HL-60 (cell line): ENCODE results near the gene TBX21.

Experiments used
- DNase-seq, 2 experiments: peaks; one replicate each; pipeline ENCODE4 v3.0.0-alpha.2; 2010 to 2020; ENCODE audit warnings: low read depth in 1 of 2, low spot score in 1 of 2
- H3K27ac ChIP-seq: fragments of 250-450 bp; sonication (Bioruptor Pico); replicated peaks from 2 replicates; pipeline ENCODE4 v1.5.1; 2020; ENCODE audit warnings: mild to moderate bottlenecking, moderate library complexity
- H3K27me3 ChIP-seq: fragments of 250-450 bp; sonication (Bioruptor Pico); 2 replicates; pipeline ENCODE4 v1.5.1; 2021; ENCODE audit warnings: mild to moderate bottlenecking, moderate library complexity; ENCODE audit not compliant: insufficient read depth, poor library complexity, severe bottlenecking
- H3K4me3 ChIP-seq: replicated peaks from 2 replicates; pipeline ENCODE4 v1.5.1; 2011; ENCODE audit warnings: mild to moderate bottlenecking, control low read depth, low read length; ENCODE audit not compliant: insufficient read depth
- GABPA ChIP-seq: IDR thresholded peaks from 2 replicates; pipeline ENCODE4 v1.6.1; 2012; ENCODE audit warnings: low read depth
- POLR2AphosphoS5 ChIP-seq: IDR thresholded peaks from 2 replicates; pipeline ENCODE4 v1.6.1; 2012; ENCODE audit warnings: low read depth
- SPI1 ChIP-seq: IDR thresholded peaks from 2 replicates; pipeline ENCODE4 v1.6.1; 2012; ENCODE audit warnings: low read depth, mild to moderate bottlenecking, borderline replicate concordance
- TF ChIP-seq, protein P1 (sequence below): IDR thresholded peaks from one replicate; pipeline ENCODE4 v1.5.1; 2011; ENCODE audit warnings: low read length, control low read depth, inconsistent platforms; ENCODE audit not compliant: insufficient read depth
- TF ChIP-seq, protein P2 (sequence below): IDR thresholded peaks from 2 replicates; pipeline ENCODE4 v1.6.1; 2012; ENCODE audit warnings: low read depth; ENCODE audit not compliant: insufficient replicate concordance

The TBX21 gene

DNA sequence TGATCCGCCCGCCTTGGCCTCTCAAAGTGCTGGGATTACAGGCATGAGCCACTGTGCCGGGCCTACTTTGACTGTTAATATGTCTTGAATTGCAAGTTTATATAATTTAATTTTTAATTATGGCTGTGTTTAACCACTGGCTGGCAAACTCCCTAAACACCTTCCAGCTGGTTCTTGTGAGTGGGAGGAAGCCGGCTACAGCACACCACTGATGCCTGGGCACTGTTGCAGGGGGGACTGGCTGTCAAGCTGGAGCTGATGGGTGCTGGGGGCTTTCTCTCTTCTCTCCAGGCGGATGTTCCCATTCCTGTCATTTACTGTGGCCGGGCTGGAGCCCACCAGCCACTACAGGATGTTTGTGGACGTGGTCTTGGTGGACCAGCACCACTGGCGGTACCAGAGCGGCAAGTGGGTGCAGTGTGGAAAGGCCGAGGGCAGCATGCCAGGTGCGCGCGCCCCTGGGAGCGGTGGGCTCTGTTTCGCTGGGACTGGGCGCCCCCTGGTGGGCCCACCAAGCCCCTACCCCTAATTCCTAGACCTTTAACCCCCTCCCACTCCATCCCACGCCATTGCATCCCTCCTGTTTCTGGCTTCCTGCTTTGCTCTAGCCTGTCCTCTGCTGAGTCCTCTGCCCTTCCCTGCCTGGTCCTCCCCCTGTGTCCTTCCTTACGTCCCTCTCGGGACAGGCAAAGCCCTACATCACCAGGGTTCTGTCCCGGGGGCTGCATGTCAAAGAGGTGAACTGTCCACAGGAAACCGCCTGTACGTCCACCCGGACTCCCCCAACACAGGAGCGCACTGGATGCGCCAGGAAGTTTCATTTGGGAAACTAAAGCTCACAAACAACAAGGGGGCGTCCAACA is 9.5 kb downstream of the TBX21 start:
- no peak for TF ChIP-seq POLR2AphosphoS5
- TF ChIP-seq, protein P1, sequence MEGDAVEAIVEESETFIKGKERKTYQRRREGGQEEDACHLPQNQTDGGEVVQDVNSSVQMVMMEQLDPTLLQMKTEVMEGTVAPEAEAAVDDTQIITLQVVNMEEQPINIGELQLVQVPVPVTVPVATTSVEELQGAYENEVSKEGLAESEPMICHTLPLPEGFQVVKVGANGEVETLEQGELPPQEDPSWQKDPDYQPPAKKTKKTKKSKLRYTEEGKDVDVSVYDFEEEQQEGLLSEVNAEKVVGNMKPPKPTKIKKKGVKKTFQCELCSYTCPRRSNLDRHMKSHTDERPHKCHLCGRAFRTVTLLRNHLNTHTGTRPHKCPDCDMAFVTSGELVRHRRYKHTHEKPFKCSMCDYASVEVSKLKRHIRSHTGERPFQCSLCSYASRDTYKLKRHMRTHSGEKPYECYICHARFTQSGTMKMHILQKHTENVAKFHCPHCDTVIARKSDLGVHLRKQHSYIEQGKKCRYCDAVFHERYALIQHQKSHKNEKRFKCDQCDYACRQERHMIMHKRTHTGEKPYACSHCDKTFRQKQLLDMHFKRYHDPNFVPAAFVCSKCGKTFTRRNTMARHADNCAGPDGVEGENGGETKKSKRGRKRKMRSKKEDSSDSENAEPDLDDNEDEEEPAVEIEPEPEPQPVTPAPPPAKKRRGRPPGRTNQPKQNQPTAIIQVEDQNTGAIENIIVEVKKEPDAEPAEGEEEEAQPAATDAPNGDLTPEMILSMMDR, result no peak
- no peak for DNase-seq
- Histone ChIP-seq H3K27me3 (peaks cover 36% of the 10 kb centered on the region), H3K27ac (no peak overlapping the region), H3K4me3 (no peak overlapping the region)

DNA sequence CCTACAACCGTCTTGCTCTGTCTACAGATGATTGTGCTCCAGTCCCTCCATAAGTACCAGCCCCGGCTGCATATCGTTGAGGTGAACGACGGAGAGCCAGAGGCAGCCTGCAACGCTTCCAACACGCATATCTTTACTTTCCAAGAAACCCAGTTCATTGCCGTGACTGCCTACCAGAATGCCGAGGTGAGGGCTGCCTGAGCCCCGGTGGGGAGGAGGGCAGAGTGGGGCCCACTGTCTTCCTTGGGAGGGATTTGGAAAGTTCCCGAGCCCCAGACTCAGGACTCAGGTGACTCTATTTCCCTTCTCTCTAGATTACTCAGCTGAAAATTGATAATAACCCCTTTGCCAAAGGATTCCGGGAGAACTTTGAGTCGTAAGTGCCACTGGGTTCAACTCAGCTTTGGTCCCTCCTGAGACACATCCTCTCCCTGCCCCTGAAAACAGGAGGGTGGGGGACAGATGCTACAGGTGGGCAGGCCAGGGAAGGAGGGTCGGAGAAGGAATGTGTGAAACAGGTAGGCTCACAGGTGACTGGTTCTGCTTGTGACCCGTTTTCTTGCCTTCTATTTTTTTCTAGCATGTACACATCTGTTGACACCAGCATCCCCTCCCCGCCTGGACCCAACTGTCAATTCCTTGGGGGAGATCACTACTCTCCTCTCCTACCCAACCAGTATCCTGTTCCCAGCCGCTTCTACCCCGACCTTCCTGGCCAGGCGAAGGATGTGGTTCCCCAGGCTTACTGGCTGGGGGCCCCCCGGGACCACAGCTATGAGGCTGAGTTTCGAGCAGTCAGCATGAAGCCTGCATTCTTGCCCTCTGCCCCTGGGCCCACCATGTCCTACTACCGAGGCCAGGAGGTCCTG is 11.4 kb downstream of the TBX21 start:
- Histone ChIP-seq H3K27me3 (peaks cover 44% of the 10 kb centered on the region), H3K4me3 (no peak overlapping the region), H3K27ac (no peak overlapping the region)
- TF ChIP-seq POLR2AphosphoS5 (no peak), SPI1 (no peak), GABPA (no peak)
- TF ChIP-seq, protein P2, sequence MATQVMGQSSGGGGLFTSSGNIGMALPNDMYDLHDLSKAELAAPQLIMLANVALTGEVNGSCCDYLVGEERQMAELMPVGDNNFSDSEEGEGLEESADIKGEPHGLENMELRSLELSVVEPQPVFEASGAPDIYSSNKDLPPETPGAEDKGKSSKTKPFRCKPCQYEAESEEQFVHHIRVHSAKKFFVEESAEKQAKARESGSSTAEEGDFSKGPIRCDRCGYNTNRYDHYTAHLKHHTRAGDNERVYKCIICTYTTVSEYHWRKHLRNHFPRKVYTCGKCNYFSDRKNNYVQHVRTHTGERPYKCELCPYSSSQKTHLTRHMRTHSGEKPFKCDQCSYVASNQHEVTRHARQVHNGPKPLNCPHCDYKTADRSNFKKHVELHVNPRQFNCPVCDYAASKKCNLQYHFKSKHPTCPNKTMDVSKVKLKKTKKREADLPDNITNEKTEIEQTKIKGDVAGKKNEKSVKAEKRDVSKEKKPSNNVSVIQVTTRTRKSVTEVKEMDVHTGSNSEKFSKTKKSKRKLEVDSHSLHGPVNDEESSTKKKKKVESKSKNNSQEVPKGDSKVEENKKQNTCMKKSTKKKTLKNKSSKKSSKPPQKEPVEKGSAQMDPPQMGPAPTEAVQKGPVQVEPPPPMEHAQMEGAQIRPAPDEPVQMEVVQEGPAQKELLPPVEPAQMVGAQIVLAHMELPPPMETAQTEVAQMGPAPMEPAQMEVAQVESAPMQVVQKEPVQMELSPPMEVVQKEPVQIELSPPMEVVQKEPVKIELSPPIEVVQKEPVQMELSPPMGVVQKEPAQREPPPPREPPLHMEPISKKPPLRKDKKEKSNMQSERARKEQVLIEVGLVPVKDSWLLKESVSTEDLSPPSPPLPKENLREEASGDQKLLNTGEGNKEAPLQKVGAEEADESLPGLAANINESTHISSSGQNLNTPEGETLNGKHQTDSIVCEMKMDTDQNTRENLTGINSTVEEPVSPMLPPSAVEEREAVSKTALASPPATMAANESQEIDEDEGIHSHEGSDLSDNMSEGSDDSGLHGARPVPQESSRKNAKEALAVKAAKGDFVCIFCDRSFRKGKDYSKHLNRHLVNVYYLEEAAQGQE, result no peak
- TF ChIP-seq, protein P1, result no peak
- no peak for DNase-seq

DNA sequence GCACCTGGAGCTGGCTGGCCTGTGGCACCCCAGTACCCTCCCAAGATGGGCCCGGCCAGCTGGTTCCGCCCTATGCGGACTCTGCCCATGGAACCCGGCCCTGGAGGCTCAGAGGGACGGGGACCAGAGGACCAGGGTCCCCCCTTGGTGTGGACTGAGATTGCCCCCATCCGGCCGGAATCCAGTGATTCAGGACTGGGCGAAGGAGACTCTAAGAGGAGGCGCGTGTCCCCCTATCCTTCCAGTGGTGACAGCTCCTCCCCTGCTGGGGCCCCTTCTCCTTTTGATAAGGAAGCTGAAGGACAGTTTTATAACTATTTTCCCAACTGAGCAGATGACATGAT is 12.0 kb downstream of the TBX21 start:
- no peak overlapping the region for H3K27ac ChIP-seq
- H3K27me3 ChIP-seq, result peaks cover 44% of the 10 kb centered on the region
- DNase-seq, result no peak
- TF ChIP-seq, protein P2, result no peak
- TF ChIP-seq SPI1 (no peak), POLR2AphosphoS5 (no peak), GABPA (no peak)
- TF ChIP-seq, protein P1, result no peak
- no peak overlapping the region for H3K4me3 ChIP-seq
